Endothelial cell (in vitro differentiated cells): Measurements from ENCODE around the gene ALAS1. TPM values are rescaled to one million over a fixed set of nuclear protein-coding genes. Genes with fewer than 3 reads are reported as not detected.

ENCODE experiments used
- DNase-seq: peaks from one replicate; pipeline ENCODE4 v3.0.0; 2021; ENCODE audit warnings: low spot score
- H3K27ac Mint-ChIP-seq: one replicate; pipeline ENCODE4 v1.8.0; 2021; ENCODE audit warnings: mixed read lengths, inconsistent platforms; ENCODE audit not compliant: unreplicated experiment
- H3K27me3 Mint-ChIP-seq: one replicate; pipeline ENCODE4 v1.8.0; 2021; ENCODE audit warnings: mild to moderate bottlenecking, moderate library complexity, mixed read lengths, inconsistent platforms; ENCODE audit not compliant: unreplicated experiment
- H3K36me3 Mint-ChIP-seq: one replicate; pipeline ENCODE4 v1.8.0; 2021; ENCODE audit warnings: mild to moderate bottlenecking, low read depth, mixed read lengths, inconsistent platforms; ENCODE audit not compliant: unreplicated experiment
- H3K4me1 Mint-ChIP-seq: one replicate; pipeline ENCODE4 v1.8.0; 2021; ENCODE audit warnings: mild to moderate bottlenecking, mixed read lengths, inconsistent platforms; ENCODE audit not compliant: unreplicated experiment
- H3K4me3 Mint-ChIP-seq: one replicate; pipeline ENCODE4 v1.8.0; 2021; ENCODE audit warnings: mild to moderate bottlenecking, mixed read lengths, inconsistent platforms; ENCODE audit not compliant: unreplicated experiment
- H3K9me3 Mint-ChIP-seq: one replicate; pipeline ENCODE4 v1.8.0; 2021; ENCODE audit warnings: mixed read lengths, inconsistent platforms; ENCODE audit not compliant: unreplicated experiment
- total RNA-seq: library from RNA; stranded (reverse); fragmentation: NEBNext Ultra II Directional; extraction: Animal tissue kit (Norgen Biotek cat#: 25700); gene quantifications from one replicate; pipeline ENCODE4 v1.2.1, GENCODE V29; 2021; ENCODE audit not compliant: unreplicated experiment
- TF ChIP-seq, protein P1 (sequence below): fragments of 200-600 bp; sonication (generic); IDR thresholded peaks from one replicate; pipeline ENCODE4 v1.5.0; 2021; ENCODE audit warnings: antibody characterized with exemption; ENCODE audit not compliant: unreplicated experiment

Gene ALAS1
- total RNA-seq, 1 donor from 2014 or later = 59.1 TPM

DNA sequence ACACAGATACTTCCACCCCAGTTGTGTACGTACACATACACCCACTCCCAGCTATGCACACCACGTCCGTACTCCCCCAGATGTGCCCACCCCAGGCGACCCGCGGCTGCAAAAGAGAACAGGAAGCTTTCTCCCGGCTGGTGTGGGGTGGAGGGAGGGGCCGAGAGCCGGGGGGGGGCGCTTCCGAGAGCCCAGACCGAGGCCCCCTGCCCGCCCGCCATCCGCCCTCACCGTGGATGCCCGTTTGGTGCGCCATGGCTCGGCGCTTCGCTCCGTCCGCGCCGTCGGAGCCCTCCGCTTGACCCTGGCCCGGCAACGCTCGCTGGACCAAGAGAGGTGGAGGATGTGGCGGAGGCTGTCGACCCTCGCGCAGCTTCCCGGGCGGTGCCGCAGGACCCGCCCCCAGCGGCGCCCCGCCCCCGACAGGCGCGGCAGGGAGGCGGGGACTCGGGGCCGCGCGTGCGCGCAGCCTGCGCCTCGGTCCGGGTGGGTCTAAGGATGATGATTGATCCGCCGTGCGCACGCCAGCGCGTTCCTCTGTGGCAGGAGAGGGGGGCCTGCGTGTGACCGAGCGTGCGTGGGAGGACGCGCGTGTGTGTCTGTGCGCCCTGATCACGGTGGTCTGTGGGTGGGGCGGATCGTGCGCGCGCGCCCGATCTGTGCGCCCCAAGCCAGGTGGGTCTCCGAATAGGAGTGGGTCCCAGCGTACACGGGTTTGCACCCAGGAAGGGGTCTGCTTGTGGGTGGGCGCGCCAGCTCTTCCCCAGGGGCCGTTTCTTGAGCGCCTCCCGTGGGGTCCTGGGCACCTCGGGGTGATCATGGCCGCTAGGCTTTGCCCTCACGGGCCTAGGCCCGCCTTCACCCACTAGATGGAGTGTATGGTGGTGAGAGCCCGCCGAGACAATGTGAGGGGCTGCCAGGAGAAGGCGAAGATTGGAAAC lies 41.1 kb downstream of the ALAS1 start, which contains the start of gene TWF2:
TWF2 (minus strand) TSS at position 398 of the 941 bp plus-strand sequence; CDS start at position 256, 142 bp downstream.
- peak within 1 kb of the TSS; percentile 99 for H3K4me3 Mint-ChIP-seq
- DNase-seq = peak; percentile 87
- peaks cover 19% of the 10 kb centered on the region for H3K4me1 Mint-ChIP-seq
- H3K9me3 Mint-ChIP-seq = no peaks in the 10 kb centered on the region
- peaks cover 10% of the 10 kb centered on the region for H3K27me3 Mint-ChIP-seq
- peaks cover 3% of the 10 kb centered on the region for H3K36me3 Mint-ChIP-seq
- TF ChIP-seq, protein P1, sequence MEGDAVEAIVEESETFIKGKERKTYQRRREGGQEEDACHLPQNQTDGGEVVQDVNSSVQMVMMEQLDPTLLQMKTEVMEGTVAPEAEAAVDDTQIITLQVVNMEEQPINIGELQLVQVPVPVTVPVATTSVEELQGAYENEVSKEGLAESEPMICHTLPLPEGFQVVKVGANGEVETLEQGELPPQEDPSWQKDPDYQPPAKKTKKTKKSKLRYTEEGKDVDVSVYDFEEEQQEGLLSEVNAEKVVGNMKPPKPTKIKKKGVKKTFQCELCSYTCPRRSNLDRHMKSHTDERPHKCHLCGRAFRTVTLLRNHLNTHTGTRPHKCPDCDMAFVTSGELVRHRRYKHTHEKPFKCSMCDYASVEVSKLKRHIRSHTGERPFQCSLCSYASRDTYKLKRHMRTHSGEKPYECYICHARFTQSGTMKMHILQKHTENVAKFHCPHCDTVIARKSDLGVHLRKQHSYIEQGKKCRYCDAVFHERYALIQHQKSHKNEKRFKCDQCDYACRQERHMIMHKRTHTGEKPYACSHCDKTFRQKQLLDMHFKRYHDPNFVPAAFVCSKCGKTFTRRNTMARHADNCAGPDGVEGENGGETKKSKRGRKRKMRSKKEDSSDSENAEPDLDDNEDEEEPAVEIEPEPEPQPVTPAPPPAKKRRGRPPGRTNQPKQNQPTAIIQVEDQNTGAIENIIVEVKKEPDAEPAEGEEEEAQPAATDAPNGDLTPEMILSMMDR = no peak
- peak within 1 kb of the TSS; percentile 88 for H3K27ac Mint-ChIP-seq

DNA sequence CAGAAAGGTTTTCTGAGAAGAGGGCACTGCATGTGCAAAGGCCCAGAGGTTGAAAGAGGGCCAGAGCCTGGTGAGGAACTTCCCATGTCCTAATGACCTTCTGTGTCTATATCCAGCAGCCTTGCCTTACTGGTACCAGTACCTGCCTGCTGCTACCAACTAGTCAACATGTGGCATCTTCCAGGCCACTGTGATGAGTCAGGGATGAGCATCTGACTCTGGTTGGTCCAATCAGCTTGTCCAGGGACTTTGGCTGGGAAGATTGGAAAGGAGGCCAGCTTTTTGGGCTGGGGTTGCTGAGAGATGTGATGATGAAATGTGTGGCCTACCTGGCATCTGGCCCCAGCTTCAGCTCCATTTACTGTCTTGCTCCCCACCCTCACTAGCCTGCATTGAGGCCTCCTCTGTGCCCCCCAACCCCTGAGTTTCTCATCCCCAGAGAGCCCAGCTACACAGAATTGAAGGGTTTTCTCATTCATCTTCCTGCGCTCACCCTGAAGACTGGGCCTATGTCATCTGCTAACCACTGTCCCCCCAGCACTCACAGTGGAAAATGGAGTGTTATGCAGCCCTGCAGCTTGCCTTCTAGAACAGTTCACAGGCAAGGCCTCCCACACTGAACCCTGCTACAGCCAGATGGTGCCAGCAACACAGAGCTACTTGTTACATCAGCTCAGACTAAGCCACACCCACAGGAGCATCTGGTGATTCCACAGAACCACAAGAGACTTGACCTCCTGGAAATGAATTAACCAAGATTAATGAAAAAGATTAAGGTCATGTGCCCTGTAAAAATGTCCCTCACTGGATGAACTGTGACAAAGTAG lies 42.3 kb downstream of the ALAS1 start:
- Mint-ChIP-seq H3K4me3 (peak overlapping the region; percentile 99), H3K36me3 (peaks cover 3% of the 10 kb centered on the region), H3K27me3 (peaks cover 10% of the 10 kb centered on the region), H3K9me3 (no peaks in the 10 kb centered on the region), H3K27ac (no peak overlapping the region), H3K4me1 (peaks cover 25% of the 10 kb centered on the region)
- TF ChIP-seq, protein P1 = no peak
- DNase-seq = peak; percentile 3

DNA sequence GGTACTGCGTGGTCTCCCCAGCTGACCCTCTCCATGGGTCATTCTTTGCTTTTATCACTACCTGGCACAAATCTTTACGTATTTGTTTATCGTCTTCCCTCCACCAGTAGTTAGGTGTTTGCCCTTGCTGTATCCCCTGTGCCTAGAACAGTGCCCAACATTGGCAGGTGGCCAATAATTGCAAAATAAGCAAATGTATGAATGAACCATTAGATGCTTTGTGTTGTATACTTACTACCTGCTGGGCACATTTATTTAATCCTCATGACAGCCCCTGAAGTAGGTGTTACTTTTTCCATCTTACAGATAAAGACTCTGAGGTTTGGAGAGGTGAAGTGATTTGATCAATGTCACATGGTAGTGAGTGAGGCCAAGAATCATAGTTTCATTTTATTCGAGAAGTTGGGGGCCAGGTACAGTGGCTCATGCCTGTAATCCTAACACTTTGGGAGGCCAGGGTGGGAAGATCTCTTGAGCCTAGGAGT lies 43.0 kb downstream of the ALAS1 start:
- Mint-ChIP-seq H3K4me3 (peak overlapping the region; percentile 87), H3K36me3 (peaks cover 3% of the 10 kb centered on the region), H3K9me3 (no peaks in the 10 kb centered on the region), H3K4me1 (peaks cover 25% of the 10 kb centered on the region), H3K27me3 (peaks cover 10% of the 10 kb centered on the region), H3K27ac (peak overlapping the region; percentile 31)
- TF ChIP-seq, protein P1 = no peak
- DNase-seq = no peak

DNA sequence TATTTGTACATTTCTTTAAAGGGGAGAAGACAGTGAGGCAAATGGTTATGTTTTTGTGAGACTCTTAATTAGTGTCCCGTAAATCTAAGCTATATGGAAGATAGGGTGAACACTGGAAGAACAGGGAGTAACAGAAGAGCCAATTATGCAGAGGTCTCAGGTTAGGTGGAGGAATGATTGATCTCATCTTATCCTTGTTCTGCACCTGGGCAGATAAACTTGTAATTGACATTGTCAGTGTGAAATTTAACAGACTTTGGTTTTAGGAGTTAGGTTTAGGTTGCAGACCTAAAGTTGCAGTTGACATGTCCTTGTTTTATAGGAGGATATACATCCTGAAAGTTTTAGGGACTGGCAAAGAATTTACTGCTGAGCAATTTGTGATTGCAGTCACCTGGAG lies 44.1 kb downstream of the ALAS1 start:
- peaks cover 4% of the 10 kb centered on the region for H3K36me3 Mint-ChIP-seq
- no peak overlapping the region for H3K4me3 Mint-ChIP-seq
- H3K27ac Mint-ChIP-seq = no peak overlapping the region
- H3K27me3 Mint-ChIP-seq = peaks cover 10% of the 10 kb centered on the region
- no peak for DNase-seq
- H3K4me1 Mint-ChIP-seq = peaks cover 26% of the 10 kb centered on the region
- no peaks in the 10 kb centered on the region for H3K9me3 Mint-ChIP-seq
- TF ChIP-seq, protein P1 = no peak
